ENCODE results near the gene METRNL. TPM values are rescaled to one million over a fixed set of nuclear protein-coding genes. Genes with fewer than 3 reads are reported as not detected.

Gene METRNL
- total RNA-seq, 1 donor from 2014 or later: 59.8 TPM

GRCh38 chr17:83057793-83058265 lies 21.6 kb upstream of the METRNL start:
- no peak for DNase-seq
- H3K27ac ChIP-seq: no peak overlapping the region
- intact Hi-C loops (cut with DNase I): no loop called here

GRCh38 chr17:83058266-83058798 lies 21.1 kb upstream of the METRNL start:
- no peak for ATAC-seq

More at GRCh38 chr17:83057793-83058265, 21.6 kb upstream of the METRNL start:
- H3K9me3 ChIP-seq: no peaks in the 10 kb centered on the region
- no peak for TF ChIP-seq CTCF (IDR thresholded peaks at IDR 0.05)
- H3K4me3 ChIP-seq: no peak overlapping the region
- H3K4me1 ChIP-seq: peaks cover 20% of the 10 kb centered on the region
- H3K27me3 ChIP-seq (ENCODE audit: low read depth): no peaks in the 10 kb centered on the region
- ATAC-seq: no peak
- H3K36me3 ChIP-seq: no peaks in the 10 kb centered on the region

GRCh38 chr17:83061586-83061985 lies 17.8 kb upstream of the METRNL start:
- H3K36me3 ChIP-seq: no peaks in the 10 kb centered on the region

More at GRCh38 chr17:83058266-83058798, 21.1 kb upstream of the METRNL start:
- H3K4me1 ChIP-seq: peaks cover 15% of the 10 kb centered on the region
- no peak for TF ChIP-seq CTCF (IDR thresholded peaks at IDR 0.05)
- no peak for DNase-seq
- H3K27ac ChIP-seq: no peak overlapping the region
- intact Hi-C loops (cut with DNase I): no loop called here
- no peak overlapping the region for H3K4me3 ChIP-seq
- H3K9me3 ChIP-seq: no peaks in the 10 kb centered on the region
- H3K27me3 ChIP-seq (ENCODE audit: low read depth): no peaks in the 10 kb centered on the region
- no peaks in the 10 kb centered on the region for H3K36me3 ChIP-seq

GRCh38 chr17:83062011-83062817 lies 17.2 kb upstream of the METRNL start:
- DNase-seq: peak; percentile 36
- Histone ChIP-seq H3K27ac (no peak overlapping the region), H3K9me3 (no peaks in the 10 kb centered on the region), H3K36me3 (no peaks in the 10 kb centered on the region), H3K27me3 (ENCODE audit: low read depth) (no peaks in the 10 kb centered on the region), H3K4me3 (no peak overlapping the region), H3K4me1 (no peaks in the 10 kb centered on the region)
- intact Hi-C loops (cut with DNase I): no loop called here
- no peak for ATAC-seq
- no peak for TF ChIP-seq CTCF (IDR thresholded peaks at IDR 0.05)

More at GRCh38 chr17:83061586-83061985, 17.8 kb upstream of the METRNL start:
- Histone ChIP-seq H3K27me3 (ENCODE audit: low read depth) (no peaks in the 10 kb centered on the region), H3K4me1 (no peaks in the 10 kb centered on the region), H3K4me3 (no peak overlapping the region), H3K27ac (no peak overlapping the region), H3K9me3 (no peaks in the 10 kb centered on the region)
- intact Hi-C loops (cut with DNase I): no loop called here
- ATAC-seq (no peak), DNase-seq (no peak)
- TF ChIP-seq CTCF (IDR thresholded peaks at IDR 0.05): no peak

- intact Hi-C loops (cut with DNase I): no loop called here
- no peak overlapping the region for H3K27ac ChIP-seq
- no peaks in the 10 kb centered on the region for H3K4me1 ChIP-seq
- ATAC-seq (no peak), DNase-seq (peak; percentile 28)
- H3K9me3 ChIP-seq: no peaks in the 10 kb centered on the region
- TF ChIP-seq CTCF (IDR thresholded peaks at IDR 0.05): no peak
- no peak overlapping the region for H3K4me3 ChIP-seq
- H3K36me3 ChIP-seq: no peaks in the 10 kb centered on the region
- no peaks in the 10 kb centered on the region for H3K27me3 ChIP-seq (ENCODE audit: low read depth)
Measured at GRCh38 chr17:83062818-83063671, 16.4 kb upstream of the METRNL start.

Data from lower lobe of right lung (tissue), 2 donors.